GM21515 (cell line): ENCODE results near the gene PDE8B.

Experiments
- ATAC-seq: cut with Tn5 transposase; IDR thresholded peaks from one replicate; pipeline ENCODE4 v1.9.1; 2021; ENCODE audit not compliant: unreplicated experiment

The PDE8B gene

GRCh38 chr5:77394064-77394715, 183.7 kb downstream of the PDE8B start:
- ATAC-seq = no peak

- ATAC-seq = no peak
Measured at GRCh38 chr5:77396017-77396416, 185.5 kb downstream of the PDE8B start.

- ATAC-seq = no peak
Measured at GRCh38 chr5:77397686-77398292, 187.3 kb downstream of the PDE8B start.

- ATAC-seq = no peak
Measured at GRCh38 chr5:77398458-77398857, 188.0 kb downstream of the PDE8B start.

- no peak for ATAC-seq
Measured at GRCh38 chr5:77398896-77399295, 188.4 kb downstream of the PDE8B start.

- ATAC-seq = no peak
Measured at GRCh38 chr5:77400645-77401044, 190.2 kb downstream of the PDE8B start.

GRCh38 chr5:77402796-77403195, 192.3 kb downstream of the PDE8B start:
- ATAC-seq = no peak

GRCh38 chr5:77407152-77407551, 196.7 kb downstream of the PDE8B start:
- ATAC-seq = no peak

GRCh38 chr5:77409870-77410621, 199.6 kb downstream of the PDE8B start:
- no peak for ATAC-seq

GRCh38 chr5:77413049-77413448, 202.6 kb downstream of the PDE8B start:
- ATAC-seq = no peak

GRCh38 chr5:77418162-77418561, 207.7 kb downstream of the PDE8B start:
- ATAC-seq = no peak

- ATAC-seq = no peak
Measured at GRCh38 chr5:77418601-77419581, 208.4 kb downstream of the PDE8B start.

- ATAC-seq = no peak
Measured at GRCh38 chr5:77419644-77420582, 209.4 kb downstream of the PDE8B start.

- no peak for ATAC-seq
Measured at GRCh38 chr5:77420940-77421339, 210.5 kb downstream of the PDE8B start.

GRCh38 chr5:77423022-77423750, 212.7 kb downstream of the PDE8B start:
- no peak for ATAC-seq

- ATAC-seq = no peak
Measured at GRCh38 chr5:77424921-77425320, 214.4 kb downstream of the PDE8B start.

- no peak for ATAC-seq
Measured at GRCh38 chr5:77425420-77425819, 214.9 kb downstream of the PDE8B start.

GRCh38 chr5:77425998-77426659, 215.6 kb downstream of the PDE8B start:
- ATAC-seq = no peak

GRCh38 chr5:77426670-77427069, 216.2 kb downstream of the PDE8B start:
- no peak for ATAC-seq
